ENCODE measurements around the gene PPP1R9B. TPM values are rescaled to one million over a fixed set of nuclear protein-coding genes. Genes with fewer than 3 reads are reported as not detected.

Gene PPP1R9B
- total RNA-seq, 1 experiment from 2014 or later: 23.0 TPM

DNA sequence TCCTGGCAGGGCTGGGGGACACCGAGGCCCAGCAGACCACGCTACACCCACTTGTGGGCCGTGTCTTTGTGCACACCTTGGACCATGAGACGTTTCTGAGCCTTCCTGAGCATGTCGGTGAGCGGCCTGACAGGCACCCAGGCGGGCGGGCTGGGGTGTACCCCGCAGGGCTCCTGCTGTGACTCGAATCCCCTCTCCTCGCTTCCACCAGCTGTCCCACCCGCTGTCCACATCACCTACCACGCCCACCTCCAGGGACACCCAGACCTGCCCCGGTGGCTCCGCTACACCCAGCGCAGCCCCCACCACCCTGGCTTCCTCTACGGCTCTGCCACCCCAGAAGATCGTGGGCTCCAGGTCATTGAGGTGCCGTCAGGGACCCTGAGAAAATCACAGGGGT lies 16.9 kb upstream of the PPP1R9B start:
- no peak for TF ChIP-seq CTCF (conservative IDR thresholded peaks at IDR 0.05)
- Histone ChIP-seq H3K14ac (ENCODE audit: insufficient read depth, low read length) (no peak overlapping the region), H2BK15ac (ENCODE audit: low read depth, low read length) (no peak overlapping the region), H2AK5ac (ENCODE audit: insufficient read length, low read length) (no peak overlapping the region), H2BK20ac (ENCODE audit: low read depth, low read length, poor library complexity, severe bottlenecking) (no peak overlapping the region), H2BK120ac (ENCODE audit: low read depth, low read length, poor library complexity, severe bottlenecking) (no peak overlapping the region), H4K91ac (ENCODE audit: insufficient read length, low read depth, low read length) (no peak overlapping the region), H3K23me2 (ENCODE audit: insufficient read length, low read depth, low read length, poor library complexity, severe bottlenecking) (no peaks in the 10 kb centered on the region), H3K79me1 (ENCODE audit: insufficient read depth, low read depth, low read length, poor library complexity, severe bottlenecking) (no peaks in the 10 kb centered on the region), H3K27me3 (ENCODE audit: insufficient read depth, low read length) (no peaks in the 10 kb centered on the region; the same call in 1 of the 2 replicates), H4K8ac (replicated peaks; ENCODE audit: insufficient read length, low read depth, low read length) (no peak overlapping the region), H3K23ac (ENCODE audit: insufficient read length, low read depth, low read length) (no peak overlapping the region), H3K27ac (ENCODE audit: insufficient read length, low read depth, low read length) (no peak overlapping the region), H3K4me1 (ENCODE audit: insufficient read depth, low read length) (peaks cover 3% of the 10 kb centered on the region; the same call in 1 of the 2 replicates), H3K9ac (ENCODE audit: extremely low read depth, insufficient read length, low read length) (no peak overlapping the region), H2AFZ (ENCODE audit: low read length) (no peak overlapping the region), H3T11ph (ENCODE audit: low read length) (no peak overlapping the region), H3K56ac (ENCODE audit: insufficient read length, low read depth, low read length) (no peak overlapping the region), H3K4ac (ENCODE audit: low read depth, low read length) (no peak overlapping the region), H4K20me1 (ENCODE audit: control insufficient read depth, insufficient read depth, insufficient read length) (no peaks in the 10 kb centered on the region), H3K9me3 (ENCODE audit: control insufficient read depth, low read depth, low read length) (no peaks in the 10 kb centered on the region), H3K79me2 (ENCODE audit: insufficient read depth, low read length) (no peaks in the 10 kb centered on the region), H4K5ac (ENCODE audit: insufficient read length, low read depth, low read length) (no peak overlapping the region), H3K18ac (ENCODE audit: insufficient read length, low read depth, low read length) (no peak overlapping the region), H3K4me2 (ENCODE audit: insufficient read depth, insufficient read length, low read length) (no peak overlapping the region), H2BK12ac (ENCODE audit: insufficient read length, low read depth, low read length) (no peak overlapping the region), H2BK5ac (ENCODE audit: insufficient read length, low read length) (no peak overlapping the region)
- no peak for DNase-seq
- no peak overlapping the region for H3K27ac Mint-ChIP-seq
- WGBS (ENCODE audit: extremely low coverage, insufficient read length, low lambda C conversion rate): no CpG with 5 or more reads among the region's 19 CpGs
- peaks cover 12 to 44% of the 10 kb centered on the region in 2 experiments for H3K4me1 Mint-ChIP-seq
- no peak overlapping the region for H3K4me3 Mint-ChIP-seq
- H3K27me3 Mint-ChIP-seq (ENCODE audit: low read depth): peaks cover 10% of the 10 kb centered on the region
- no peaks in the 10 kb centered on the region; a peak in 1 of 5 replicates for H3K9me3 Mint-ChIP-seq
- H3K36me3 Mint-ChIP-seq (ENCODE audit: insufficient read depth in 1 of 3, low read depth in 3 of 3): no peaks in the 10 kb centered on the region
